GM12892 (cell line): ENCODE data around the gene SPCS1.

Experiments
- POLR2A ChIP-seq: IDR thresholded peaks from 2 replicates; pipeline ENCODE4 v1.6.1; 2011; ENCODE audit warnings: low read depth, low read length, control low read depth
- POLR2AphosphoS5 ChIP-seq: IDR thresholded peaks from 2 replicates; pipeline ENCODE4 v1.6.1; 2011; ENCODE audit warnings: low read depth, low read length, control low read depth

- TF ChIP-seq POLR2A: no peak
- no peak for TF ChIP-seq POLR2AphosphoS5
Observed at GRCh38 chr3:52723935-52724334, 18.0 kb downstream of the SPCS1 start.
